DMS114 treated with DMSO at 0.1 percent for 48 hours (cell line): ENCODE data around the gene TMA7.
"Not testable (repeated sequence)": the region's sequence is repeated elsewhere in the genome, so short reads cannot be mapped to it uniquely, and the experiment has no call there.

Experiments
- DNase-seq: peaks from one replicate; lab custom pipeline; 2025; ENCODE audit not compliant: unreplicated experiment; lab: John Stamatoyannopoulos, UW

TMA7 gene

GRCh38 chr3:48435223-48435595 lies 4.8 kb upstream of the TMA7 start:
- DNase-seq = no peak

- DNase-seq = peak; percentile 73
Measured at GRCh38 chr3:48435774-48436476, 4.1 kb upstream of the TMA7 start.

GRCh38 chr3:48436477-48436787 lies 3.6 kb upstream of the TMA7 start:
- DNase-seq = no peak

- DNase-seq = no peak
Measured at GRCh38 chr3:48436855-48437254, 3.2 kb upstream of the TMA7 start.

- no peak for DNase-seq
Measured at GRCh38 chr3:48437812-48438211, 2.2 kb upstream of the TMA7 start.

- no peak for DNase-seq
Measured at GRCh38 chr3:48440590-48440958, 517 bp downstream of the TMA7 start.

- DNase-seq = no peak
Measured at GRCh38 chr3:48441940-48442339, 1.9 kb downstream of the TMA7 start.

- DNase-seq = no peak
Measured at GRCh38 chr3:48445277-48445882, 5.3 kb downstream of the TMA7 start.

GRCh38 chr3:48446043-48446424 lies 6.0 kb downstream of the TMA7 start:
- no peak for DNase-seq

- peak; percentile 80 for DNase-seq
Measured at GRCh38 chr3:48446425-48447193, 6.6 kb downstream of the TMA7 start, which contains the start of gene ATRIP. Gene ATRIP, plus strand, starts transcription at chr3:48446737. Its CDS starts 109 bp downstream, at chr3:48446846.

GRCh38 chr3:48451270-48451669 lies 11.2 kb downstream of the TMA7 start:
- no peak for DNase-seq

- no peak for DNase-seq
Measured at GRCh38 chr3:48456456-48456855, 16.4 kb downstream of the TMA7 start.

GRCh38 chr3:48459331-48459730 lies 19.3 kb downstream of the TMA7 start:
- no peak for DNase-seq

GRCh38 chr3:48459773-48460516 lies 19.9 kb downstream of the TMA7 start:
- no peak for DNase-seq

- DNase-seq = no peak
Measured at GRCh38 chr3:48460517-48460902, 20.5 kb downstream of the TMA7 start.

GRCh38 chr3:48461767-48462166 lies 21.7 kb downstream of the TMA7 start:
- not testable (repeated sequence) for DNase-seq

- no peak for DNase-seq
Measured at GRCh38 chr3:48463703-48464102, 23.6 kb downstream of the TMA7 start.

- no peak for DNase-seq
Measured at GRCh38 chr3:48464713-48465221, 24.7 kb downstream of the TMA7 start.

- no peak for DNase-seq
Measured at GRCh38 chr3:48465237-48465530, 25.1 kb downstream of the TMA7 start.

- peak; percentile 9 for DNase-seq
Measured at GRCh38 chr3:48465531-48466378, 25.7 kb downstream of the TMA7 start.
